Measurements from ENCODE around the gene NFATC3.

The NFATC3 gene

GRCh38 chr16:68085259-68086071 is at the start of gene NFATC3:
Gene NFATC3 (plus strand): TSS chr16:68085370. CDS start chr16:68085682, 312 bp downstream.
- TF ChIP-seq POLR2A (IDR thresholded peaks at IDR 0.05; ENCODE audit: low read length), result no peak
- TF ChIP-seq GATA1 (IDR thresholded peaks at IDR 0.05; ENCODE audit: low read depth, low read length), result no peak
- peak; percentile 99 for DNase-seq

GRCh38 chr16:68037841-68038597 is 47.2 kb upstream of the NFATC3 start:
- TF ChIP-seq GATA1 (IDR thresholded peaks at IDR 0.05; ENCODE audit: low read depth, low read length) (no peak), POLR2A (IDR thresholded peaks at IDR 0.05; ENCODE audit: low read length) (no peak)
- DNase-seq, result no peak

DNA sequence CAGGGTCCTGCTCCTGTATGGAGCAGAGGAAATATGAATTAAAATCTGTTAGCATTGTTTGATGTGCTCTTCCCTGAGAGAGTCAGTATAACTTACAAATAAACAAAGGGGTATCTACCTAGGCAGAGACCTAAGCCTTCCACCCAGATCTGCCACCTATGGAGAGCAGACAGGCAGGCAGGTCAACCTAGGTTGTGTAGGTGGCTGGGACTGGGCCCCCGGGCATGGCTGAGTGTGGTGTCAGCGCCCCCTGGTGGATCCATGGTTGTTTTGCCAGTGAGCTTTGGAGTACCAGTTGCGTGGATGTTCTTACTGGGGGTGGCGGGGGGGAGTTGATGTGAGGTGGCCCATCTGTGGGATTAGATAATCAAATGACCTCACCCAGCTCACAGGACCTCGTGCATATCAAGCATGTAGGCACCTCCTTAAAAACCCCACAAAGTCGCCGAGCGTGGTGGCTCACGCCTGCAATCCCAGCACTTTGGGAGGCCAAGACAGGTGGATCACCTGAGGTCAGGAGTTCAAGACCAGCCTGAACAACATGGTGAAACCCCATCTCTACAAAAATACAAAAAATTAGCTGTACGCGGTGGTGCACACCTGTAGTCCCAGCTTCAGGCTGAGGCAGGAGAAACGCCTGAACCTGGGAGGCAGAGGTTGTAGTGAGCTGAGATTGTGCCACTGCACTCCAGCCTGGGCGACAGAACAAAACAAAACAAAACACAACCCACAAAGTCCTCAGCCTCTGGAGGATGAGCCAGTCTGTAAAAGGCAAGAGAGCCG is 44.5 kb upstream of the NFATC3 start:
- peak; percentile 90 to 93 for DNase-seq
- TF ChIP-seq GATA1 (IDR thresholded peaks at IDR 0.05; ENCODE audit: low read depth, low read length) (no peak), POLR2A (IDR thresholded peaks at IDR 0.05; ENCODE audit: low read length) (no peak)

DNA sequence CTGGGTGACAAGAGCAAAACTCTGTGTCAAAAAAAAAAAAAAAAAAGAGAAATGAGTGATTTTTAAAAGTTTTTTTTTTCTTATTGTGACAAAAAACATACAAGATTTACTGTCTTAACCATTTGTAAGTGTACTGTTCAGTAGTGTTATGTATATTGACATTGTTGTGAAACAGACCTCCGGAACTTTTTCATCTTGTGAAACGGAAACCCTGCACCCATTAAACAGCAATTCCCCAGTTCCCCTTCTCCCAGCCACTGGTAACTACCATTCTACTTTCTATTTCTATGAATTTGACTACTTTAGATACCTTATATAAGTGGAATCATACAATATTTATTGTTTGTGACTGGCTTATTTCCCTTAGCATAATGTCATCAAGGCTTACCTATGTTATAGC is 43.4 kb upstream of the NFATC3 start:
- TF ChIP-seq POLR2A (IDR thresholded peaks at IDR 0.05; ENCODE audit: low read length) (no peak), GATA1 (IDR thresholded peaks at IDR 0.05; ENCODE audit: low read depth, low read length) (no peak)

DNA sequence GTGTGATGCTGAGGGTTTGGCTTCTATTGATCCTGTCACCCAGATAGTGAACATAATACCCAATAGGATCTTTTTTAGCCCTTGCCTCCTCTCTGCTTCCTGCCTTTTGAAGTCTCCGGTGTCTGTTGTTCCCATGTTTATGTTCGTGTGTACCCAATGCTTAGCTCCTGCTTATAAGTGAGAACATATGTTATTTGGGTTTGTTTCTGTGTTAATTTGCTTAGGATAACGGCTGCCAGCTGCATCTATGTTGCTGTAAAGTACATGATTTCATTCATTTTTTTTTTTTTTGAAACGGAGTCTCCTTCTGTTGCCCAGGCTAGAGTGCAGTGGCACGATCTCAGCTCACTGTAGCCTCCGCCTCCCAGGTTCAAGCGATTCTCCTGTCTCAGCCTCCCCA is 39.1 kb upstream of the NFATC3 start:
- no peak for DNase-seq
- no peak for TF ChIP-seq GATA1 (IDR thresholded peaks at IDR 0.05; ENCODE audit: low read depth, low read length)
- no peak for TF ChIP-seq POLR2A (IDR thresholded peaks at IDR 0.05; ENCODE audit: low read length)

More for the DNA sequence above, 43.4 kb upstream of the NFATC3 start:
- DNase-seq, result no peak

DNA sequence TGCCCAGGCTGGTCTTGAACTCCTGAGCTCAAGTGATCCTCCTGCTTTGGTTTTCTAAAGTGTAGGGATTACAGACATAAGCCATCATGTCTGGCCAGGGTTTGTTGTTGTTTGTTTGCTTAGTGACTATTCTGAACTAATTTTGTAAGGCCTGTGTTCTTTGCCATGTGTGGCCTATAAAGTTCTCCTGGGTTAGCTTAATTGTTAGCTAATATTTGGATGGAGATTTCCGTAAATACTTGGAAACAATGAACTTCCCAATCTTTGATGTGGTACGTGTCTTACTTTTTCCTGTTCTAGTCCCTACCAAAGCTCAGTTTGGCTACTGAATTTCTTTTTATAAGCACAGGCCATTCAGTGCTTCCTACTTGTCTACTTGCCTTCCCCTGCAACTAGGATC is 37.2 kb upstream of the NFATC3 start:
- DNase-seq, result no peak
- TF ChIP-seq GATA1 (IDR thresholded peaks at IDR 0.05; ENCODE audit: low read depth, low read length) (no peak), POLR2A (IDR thresholded peaks at IDR 0.05; ENCODE audit: low read length) (no peak)

GRCh38 chr16:68049449-68049848 is 35.7 kb upstream of the NFATC3 start:
- DNase-seq, result no peak
- TF ChIP-seq POLR2A (IDR thresholded peaks at IDR 0.05; ENCODE audit: low read length), result no peak
- TF ChIP-seq GATA1 (IDR thresholded peaks at IDR 0.05; ENCODE audit: low read depth, low read length), result no peak

- no peak for DNase-seq
- TF ChIP-seq GATA1 (IDR thresholded peaks at IDR 0.05; ENCODE audit: low read depth, low read length), result no peak
- TF ChIP-seq POLR2A (IDR thresholded peaks at IDR 0.05; ENCODE audit: low read length), result no peak
Observed at GRCh38 chr16:68055395-68055794, 29.8 kb upstream of the NFATC3 start.

DNA sequence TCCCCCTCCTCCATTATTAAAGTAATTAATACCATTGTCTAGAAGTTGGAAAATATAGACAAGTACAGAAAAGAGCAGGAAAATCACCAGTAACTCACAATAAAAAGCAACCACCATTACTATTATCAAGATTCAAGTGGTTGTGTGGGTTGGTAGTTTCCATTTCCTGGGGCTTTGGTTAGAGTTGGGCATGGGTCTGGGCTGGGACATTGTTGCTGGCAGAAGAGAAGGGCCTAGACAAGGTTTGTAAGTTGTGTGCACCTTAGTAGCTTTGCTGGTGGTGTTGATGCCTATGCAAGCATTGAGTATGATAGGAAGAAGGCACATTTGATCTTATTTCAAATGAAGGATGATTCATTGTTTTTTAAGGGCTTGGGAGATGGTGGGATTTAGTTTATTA is 25.4 kb upstream of the NFATC3 start:
- TF ChIP-seq POLR2A (IDR thresholded peaks at IDR 0.05; ENCODE audit: low read length) (no peak), GATA1 (IDR thresholded peaks at IDR 0.05; ENCODE audit: low read depth, low read length) (no peak)
- no peak for DNase-seq

GRCh38 chr16:68061396-68061795 is 23.8 kb upstream of the NFATC3 start:
- DNase-seq, result no peak
- no peak for TF ChIP-seq POLR2A (IDR thresholded peaks at IDR 0.05; ENCODE audit: low read length)

GRCh38 chr16:68062910-68063393 is 22.2 kb upstream of the NFATC3 start:
- no peak for DNase-seq
- TF ChIP-seq POLR2A (IDR thresholded peaks at IDR 0.05; ENCODE audit: low read length) (no peak), GATA1 (IDR thresholded peaks at IDR 0.05; ENCODE audit: low read depth, low read length) (no peak)

- DNase-seq, result peak; percentile 87 to 90
- no peak for TF ChIP-seq POLR2A (IDR thresholded peaks at IDR 0.05; ENCODE audit: low read length)
- no peak for TF ChIP-seq GATA1 (IDR thresholded peaks at IDR 0.05; ENCODE audit: low read depth, low read length)
Observed at GRCh38 chr16:68064791-68065365, 20.3 kb upstream of the NFATC3 start.

DNA sequence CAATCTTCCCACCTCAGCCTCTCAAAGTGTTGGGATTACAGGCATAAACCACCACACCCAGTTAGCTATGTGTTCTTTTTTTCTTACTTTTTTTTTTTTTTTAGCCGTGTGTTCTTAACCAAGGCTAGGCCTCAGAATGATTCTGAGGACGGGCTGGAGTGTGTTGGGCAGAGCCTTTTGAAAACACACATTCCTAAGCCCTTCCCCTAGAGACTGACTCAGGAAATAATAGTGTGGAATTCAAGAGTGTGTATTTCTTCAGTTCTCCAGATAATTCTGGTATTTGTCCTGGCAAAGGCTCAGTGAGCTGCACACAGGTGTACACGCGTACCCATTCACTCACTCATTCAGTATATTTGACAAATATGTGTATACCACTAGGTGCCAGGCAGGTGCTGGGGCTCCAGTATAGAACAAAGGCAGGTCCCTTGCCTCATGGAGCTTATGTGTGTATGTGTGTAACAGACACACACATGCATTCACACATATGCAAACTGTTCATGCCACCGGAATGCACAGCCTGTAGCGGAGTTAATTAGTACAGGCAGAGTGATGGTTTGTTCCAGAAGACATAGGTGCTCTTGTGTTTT is 19.4 kb upstream of the NFATC3 start:
- no peak for DNase-seq
- no peak for TF ChIP-seq GATA1 (IDR thresholded peaks at IDR 0.05; ENCODE audit: low read depth, low read length)
- no peak for TF ChIP-seq POLR2A (IDR thresholded peaks at IDR 0.05; ENCODE audit: low read length)

Data from erythroblast (primary cell).